Aorta (tissue), 5 donors: ENCODE measurements around the gene PPFIBP1. TPM values are rescaled to one million over a fixed set of nuclear protein-coding genes. Genes with fewer than 3 reads are reported as not detected.

ENCODE experiments used
- ATAC-seq: fragments of 200-7000 bp; cut with Tn5 transposase; one replicate; pipeline ENCODE4 v1.9.1; 2022; ENCODE audit warnings: moderate library complexity; ENCODE audit not compliant: low FRiP score
- DNase-seq, 2 donors: peaks; one replicate each; pipeline ENCODE4 v3.0.0-alpha.2; 2020
- H3K27ac ChIP-seq, 2 donors: one replicate each; pipeline ENCODE4 v1.5.1; 2013; ENCODE audit warnings: low read length in 2 of 2, mild to moderate bottlenecking in 2 of 2, moderate library complexity in 2 of 2, control low read depth in 1 of 2, inconsistent platforms in 1 of 2, low read depth in 1 of 2
- H3K27me3 ChIP-seq, 2 donors: one replicate each; pipeline ENCODE4 v1.6.1; 2013; ENCODE audit warnings: control low read depth in 1 of 2, low read length in 1 of 2, mild to moderate bottlenecking in 1 of 2, moderate library complexity in 1 of 2; ENCODE audit not compliant: insufficient read depth in 2 of 2, control insufficient read depth in 1 of 2
- H3K36me3 ChIP-seq, 2 donors: one replicate each; pipeline ENCODE4 v1.6.1; 2013; ENCODE audit warnings: control low read depth in 1 of 2, low read length in 1 of 2, mild to moderate bottlenecking in 1 of 2; ENCODE audit not compliant: insufficient read depth in 2 of 2, control insufficient read depth in 1 of 2
- H3K4me1 ChIP-seq, 2 donors: one replicate each; pipeline ENCODE4 v1.6.1; 2013; ENCODE audit warnings: low read length in 2 of 2, control low read depth in 1 of 2, mild to moderate bottlenecking in 1 of 2, moderate library complexity in 1 of 2; ENCODE audit not compliant: insufficient read depth in 2 of 2, control insufficient read depth in 1 of 2
- H3K4me3 ChIP-seq, 2 donors: one replicate each; pipeline ENCODE4 v1.5.1; 2013; ENCODE audit warnings: low read length in 2 of 2, control low read depth in 1 of 2, mild to moderate bottlenecking in 1 of 2
- H3K9me3 ChIP-seq: one replicate; pipeline ENCODE4 v1.6.1; 2013; ENCODE audit warnings: mild to moderate bottlenecking, low read length; ENCODE audit not compliant: control insufficient read depth
- WGBS, 2 donors: extraction: QIAGEN DNeasy Blood & Tissue Kit; methylation state at CpG; one replicate each; pipeline ENCODE4 v1.1.7; 2013; 5-methylcytosine and 5-hydroxymethylcytosine counted together
- intact Hi-C, 2 donors: fragments of 100-400 bp; cut with DNase I; formaldehyde crosslinking; loops; one replicate each; pipeline versions ENCODE4 v1.14.2 to v1.15.0; 2022
- polyA plus RNA-seq, 2 donors: library from polyadenylated mRNA; stranded (reverse); fragments of 200-250 nt; gene quantifications; one replicate each; pipeline ENCODE4 v1.2.3, GENCODE V29; 2013
- total RNA-seq, 2 donors: library from RNA; stranded (reverse); fragmentation: NEBNext Ultra II Directional; extraction: Animal tissue kit (Norgen Biotek cat#: 25700); gene quantifications; one replicate each; pipeline ENCODE4 v1.2.1, GENCODE V29; 2021
- donor health status: healthy with polysubstance abuse.
- donor health status: Bipolar disorder and iron deficiency.
- donor health status: DM: no; HTN: no; CAD: no.
- donor health status: DM: no; HTN: no; CAD: no.
- donor health status: DM: yes; HTN: yes; CAD: no.

PPFIBP1 gene
- total and polyA plus RNA-seq, 4 donors = 29.7 to 247 (median 108) TPM

GRCh38 chr12:27505761-27506160, 18.2 kb upstream of the PPFIBP1 start:
- no peak for DNase-seq
- no peak for ATAC-seq
- Histone ChIP-seq H3K27me3 (no peaks in the 10 kb centered on the region), H3K9me3 (no peaks in the 10 kb centered on the region), H3K36me3 (no peaks in the 10 kb centered on the region), H3K4me1 (peaks cover 2% of the 10 kb centered on the region in 2 donors), H3K27ac (peak overlapping the region in 1 of 2 donors; percentile 88), H3K4me3 (no peak overlapping the region)
- intact Hi-C loops = loop anchor here (5.0 kb wide), 1 partner anchor 68 kb away; no protein-coding TSS in a partner anchor

DNA sequence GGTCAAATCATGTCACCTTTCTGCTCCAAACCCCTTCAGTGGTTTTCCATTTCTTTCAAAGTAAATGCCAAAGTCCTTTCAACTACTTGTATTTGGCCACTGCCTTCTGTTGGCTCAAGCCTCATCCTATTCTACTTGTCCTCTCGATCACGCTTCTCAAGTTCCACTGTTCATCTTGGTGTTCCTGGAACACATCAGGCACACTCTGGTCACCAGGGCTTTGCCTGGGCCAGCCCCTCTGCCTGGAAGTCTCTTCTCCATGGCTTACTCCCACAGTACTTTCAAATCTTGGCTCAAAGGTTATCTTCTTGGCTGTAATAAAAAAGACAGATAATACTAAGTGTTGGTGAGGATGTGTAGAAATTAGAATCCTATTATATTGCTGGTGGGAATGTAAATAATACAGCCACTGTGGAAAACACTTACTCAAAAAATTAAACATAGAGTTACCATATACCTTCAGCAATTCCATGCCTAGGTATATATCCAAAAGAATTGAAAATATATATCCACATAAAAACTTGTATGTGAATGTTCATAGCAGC, 17.3 kb upstream of the PPFIBP1 start:
- WGBS, 2 donors = 85 to 88% methylated on average over 2 of the region's 2 CpGs
- no peak for DNase-seq

DNA sequence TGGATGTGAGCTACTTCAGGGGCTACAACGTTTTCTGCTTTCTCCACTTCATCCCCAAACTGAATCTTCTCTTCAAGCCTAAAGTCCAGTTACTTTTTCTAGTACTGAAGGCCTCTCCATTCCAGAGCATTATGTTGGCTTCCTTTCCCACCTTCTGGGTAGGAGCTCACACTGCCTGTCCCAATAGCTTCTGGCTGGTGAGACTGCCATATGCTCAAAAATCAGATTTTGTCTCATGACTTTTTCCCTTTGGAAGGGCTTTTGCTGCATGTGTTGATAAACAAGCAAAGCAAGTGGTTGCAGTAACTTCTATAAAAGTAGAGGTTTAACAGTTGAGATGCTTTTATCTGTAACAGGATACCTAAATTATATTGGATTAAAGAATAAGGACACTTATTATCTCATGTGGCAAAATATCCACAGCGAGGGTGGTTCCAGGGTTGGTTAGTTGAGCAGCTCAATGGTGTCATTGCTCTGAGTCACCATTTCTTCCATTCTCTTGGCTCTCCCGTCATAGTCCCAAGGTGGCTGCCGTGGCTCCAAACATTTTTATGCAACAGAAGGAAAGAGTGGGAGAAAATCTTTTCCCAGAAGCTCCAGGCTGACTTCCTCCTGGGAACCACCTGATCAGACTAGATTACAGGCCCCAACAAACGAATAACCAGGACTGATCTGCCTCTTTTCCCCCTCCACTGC, 15.1 kb upstream of the PPFIBP1 start:
- no peak overlapping the region for H3K27ac ChIP-seq
- ATAC-seq = no peak
- H3K27me3 ChIP-seq = no peaks in the 10 kb centered on the region
- intact Hi-C loops = loop anchor here (5.0 kb wide), 1 partner anchor 72 kb away; no protein-coding TSS in a partner anchor
- peaks cover 0 to 2% of the 10 kb centered on the region in 2 donors for H3K4me1 ChIP-seq
- no peaks in the 10 kb centered on the region for H3K36me3 ChIP-seq
- H3K4me3 ChIP-seq = no peak overlapping the region
- DNase-seq = no peak
- no peaks in the 10 kb centered on the region for H3K9me3 ChIP-seq
- 73 to 89% methylated on average over 5 of the region's 5 CpGs for WGBS, 2 donors

More for the DNA sequence above, 17.3 kb upstream of the PPFIBP1 start:
- no peaks in the 10 kb centered on the region for H3K9me3 ChIP-seq
- H3K36me3 ChIP-seq = no peaks in the 10 kb centered on the region
- H3K27ac ChIP-seq = no peak overlapping the region
- H3K27me3 ChIP-seq = no peaks in the 10 kb centered on the region
- intact Hi-C loops = loop anchor here (5.0 kb wide), 1 partner anchor 69 kb away; no protein-coding TSS in a partner anchor
- no peak for ATAC-seq
- peaks cover 2% of the 10 kb centered on the region in 2 donors for H3K4me1 ChIP-seq
- no peak overlapping the region for H3K4me3 ChIP-seq

GRCh38 chr12:27511031-27511722, 12.8 kb upstream of the PPFIBP1 start:
- intact Hi-C loops = no loop called here
- ATAC-seq (peak; percentile 64), DNase-seq (no peak)
- H3K36me3 ChIP-seq = no peaks in the 10 kb centered on the region
- H3K27me3 ChIP-seq = peaks cover 0 to 2% of the 10 kb centered on the region in 2 donors
- no peak overlapping the region for H3K4me3 ChIP-seq
- no peaks in the 10 kb centered on the region for H3K4me1 ChIP-seq
- H3K9me3 ChIP-seq = no peaks in the 10 kb centered on the region
- WGBS, 2 donors = 7 to 17% methylated on average over 6 of the region's 6 CpGs
- H3K27ac ChIP-seq = peak overlapping the region; percentile 57 to 76

DNA sequence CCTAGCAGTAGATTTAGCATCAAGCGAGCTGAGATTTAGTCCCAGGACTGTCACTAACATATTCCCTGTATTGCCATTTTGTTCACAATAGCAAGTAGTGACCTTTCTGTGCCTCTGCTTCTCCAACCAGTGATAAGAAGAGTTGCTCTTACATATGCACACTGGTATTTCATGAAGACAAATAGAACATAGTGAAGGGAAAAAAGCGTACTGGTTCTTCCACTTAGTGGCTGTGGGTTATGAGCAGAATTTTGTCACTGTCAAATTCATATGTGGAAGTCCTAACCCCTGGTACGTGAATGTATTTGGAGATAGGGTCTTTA, 12.3 kb upstream of the PPFIBP1 start:
- WGBS, 2 donors = 8 to 14% methylated on average over 3 of the region's 3 CpGs
- no peak overlapping the region for H3K4me3 ChIP-seq
- intact Hi-C loops = no loop called here
- no peaks in the 10 kb centered on the region for H3K4me1 ChIP-seq
- no peak for DNase-seq
- peaks cover 0 to 2% of the 10 kb centered on the region in 2 donors for H3K27me3 ChIP-seq
- no peaks in the 10 kb centered on the region for H3K9me3 ChIP-seq
- ATAC-seq = peak; percentile 33
- no peaks in the 10 kb centered on the region for H3K36me3 ChIP-seq
- H3K27ac ChIP-seq = peak overlapping the region; percentile 57 to 76

- Histone ChIP-seq H3K36me3 (no peaks in the 10 kb centered on the region), H3K4me3 (no peak overlapping the region), H3K9me3 (no peaks in the 10 kb centered on the region), H3K27me3 (peaks cover 0 to 2% of the 10 kb centered on the region in 2 donors), H3K27ac (peak overlapping the region in 1 of 2 donors; percentile 15), H3K4me1 (no peaks in the 10 kb centered on the region)
- intact Hi-C loops = no loop called here
- DNase-seq (no peak), ATAC-seq (no peak)
- 87 to 89% methylated on average over 7 of the region's 7 CpGs for WGBS, 2 donors
These were observed 10.7 kb upstream of the PPFIBP1 start for GRCh38 chr12:27513155-27513824.

GRCh38 chr12:27515671-27516070, 8.3 kb upstream of the PPFIBP1 start:
- Histone ChIP-seq H3K27ac (no peak overlapping the region), H3K36me3 (no peaks in the 10 kb centered on the region), H3K4me3 (no peak overlapping the region), H3K9me3 (no peaks in the 10 kb centered on the region), H3K27me3 (peaks cover 0 to 2% of the 10 kb centered on the region in 2 donors), H3K4me1 (no peaks in the 10 kb centered on the region)
- 47 to 51% methylated on average over 9 of the region's 9 CpGs for WGBS, 2 donors
- intact Hi-C loops = no loop called here
- DNase-seq (no peak), ATAC-seq (no peak)

GRCh38 chr12:27516625-27517024, 7.4 kb upstream of the PPFIBP1 start:
- ATAC-seq (no peak), DNase-seq (no peak)
- 74 to 85% methylated on average over 4 of the region's 4 CpGs for WGBS, 2 donors
- H3K27ac ChIP-seq = no peak overlapping the region
- H3K4me1 ChIP-seq = no peaks in the 10 kb centered on the region
- H3K27me3 ChIP-seq = peaks cover 0 to 2% of the 10 kb centered on the region in 2 donors
- H3K36me3 ChIP-seq = no peaks in the 10 kb centered on the region
- no peak overlapping the region for H3K4me3 ChIP-seq
- intact Hi-C loops = no loop called here
- H3K9me3 ChIP-seq = no peaks in the 10 kb centered on the region
